Activated T-cell treated with anti-CD3 and anti-CD28 coated beads for 1 hour (primary cell): ENCODE results near the gene SAMD4A.

Experiments used
- DNase-seq: peaks from one replicate; pipeline ENCODE4 v3.0.0-alpha.2; 2020; ENCODE audit warnings: low read depth

SAMD4A gene

GRCh38 chr14:54706769-54707168 lies 139.8 kb downstream of the SAMD4A start:
- DNase-seq = no peak

GRCh38 chr14:54708161-54708560 lies 141.2 kb downstream of the SAMD4A start:
- DNase-seq = no peak

- no peak for DNase-seq
Measured at GRCh38 chr14:54708982-54709381, 142.1 kb downstream of the SAMD4A start.

- no peak for DNase-seq
Measured at GRCh38 chr14:54709444-54709843, 142.5 kb downstream of the SAMD4A start.

- no peak for DNase-seq
Measured at GRCh38 chr14:54709867-54710266, 142.9 kb downstream of the SAMD4A start.

GRCh38 chr14:54711312-54711711 lies 144.4 kb downstream of the SAMD4A start:
- DNase-seq = no peak

- no peak for DNase-seq
Measured at GRCh38 chr14:54711812-54712464, 145.0 kb downstream of the SAMD4A start.

- DNase-seq = no peak
Measured at GRCh38 chr14:54712465-54713200, 145.7 kb downstream of the SAMD4A start.

GRCh38 chr14:54713379-54713778 lies 146.5 kb downstream of the SAMD4A start:
- DNase-seq = no peak

- no peak for DNase-seq
Measured at GRCh38 chr14:54715239-54715638, 148.3 kb downstream of the SAMD4A start.

GRCh38 chr14:54715811-54716210 lies 148.9 kb downstream of the SAMD4A start:
- no peak for DNase-seq

- DNase-seq = no peak
Measured at GRCh38 chr14:54716862-54717261, 149.9 kb downstream of the SAMD4A start.

- no peak for DNase-seq
Measured at GRCh38 chr14:54718046-54718445, 151.1 kb downstream of the SAMD4A start.

GRCh38 chr14:54719406-54719805 lies 152.5 kb downstream of the SAMD4A start:
- DNase-seq = no peak

- DNase-seq = no peak
Measured at GRCh38 chr14:54722791-54723432, 156.0 kb downstream of the SAMD4A start.

GRCh38 chr14:54724123-54724522 lies 157.2 kb downstream of the SAMD4A start:
- no peak for DNase-seq

- no peak for DNase-seq
Measured at GRCh38 chr14:54724676-54725325, 157.9 kb downstream of the SAMD4A start.

GRCh38 chr14:54725998-54726397 lies 159.1 kb downstream of the SAMD4A start:
- DNase-seq = no peak

- DNase-seq = no peak
Measured at GRCh38 chr14:54727929-54728328, 161.0 kb downstream of the SAMD4A start.

- no peak for DNase-seq
Measured at GRCh38 chr14:54728700-54729527, 162.0 kb downstream of the SAMD4A start.

- no peak for DNase-seq
Measured at GRCh38 chr14:54730156-54730961, 163.4 kb downstream of the SAMD4A start.
